Smooth muscle cell (in vitro differentiated cells): ENCODE results near the gene ANKZF1. TPM values are rescaled to one million over a fixed set of nuclear protein-coding genes. Genes with fewer than 3 reads are reported as not detected.

Experiments
- DNase-seq: peaks from one replicate; lab custom pipeline; 2025; ENCODE audit not compliant: unreplicated experiment; lab: John Stamatoyannopoulos, UW
- H2AFZ ChIP-seq: fragments of 200-600 bp; sonication (generic); 2 replicates; pipeline ENCODE4 v1.6.0; 2016; ENCODE audit warnings: antibody characterized with exemption, low read depth, mild to moderate bottlenecking
- H3F3A ChIP-seq: fragments of 200-600 bp; sonication (generic); 2 replicates; pipeline ENCODE4 v1.6.0; 2017; ENCODE audit warnings: antibody characterized with exemption, low read depth
- H3K27ac ChIP-seq: fragments of 200-600 bp; sonication (generic); 2 replicates; pipeline ENCODE4 v1.5.1; 2016; ENCODE audit warnings: low read depth, mild to moderate bottlenecking
- H3K27me3 ChIP-seq: fragments of 200-600 bp; sonication (generic); 2 replicates; pipeline ENCODE4 v1.6.1; 2016; ENCODE audit warnings: low read depth, mild to moderate bottlenecking
- H3K36me3 ChIP-seq: fragments of 200-600 bp; sonication (generic); 2 replicates; pipeline ENCODE4 v1.5.1; 2016; ENCODE audit warnings: low read depth
- H3K4me1 ChIP-seq: fragments of 200-600 bp; sonication (generic); 2 replicates; pipeline ENCODE4 v1.5.1; 2016; ENCODE audit warnings: low read depth
- H3K4me2 ChIP-seq: fragments of 200-600 bp; sonication (generic); 2 replicates; pipeline ENCODE4 v1.6.0; 2016; ENCODE audit warnings: mild to moderate bottlenecking
- H3K4me3 ChIP-seq: fragments of 200-600 bp; sonication (generic); 2 replicates; pipeline ENCODE4 v1.5.1; 2016; ENCODE audit warnings: mild to moderate bottlenecking
- H3K79me2 ChIP-seq: fragments of 200-600 bp; sonication (generic); 2 replicates; pipeline ENCODE4 v1.6.0; 2016; ENCODE audit warnings: low read depth, mild to moderate bottlenecking
- H3K9ac ChIP-seq: fragments of 200-600 bp; sonication (generic); 2 replicates; pipeline ENCODE4 v1.6.0; 2016; ENCODE audit warnings: low read depth
- H3K9me3 ChIP-seq: fragments of 200-600 bp; sonication (generic); replicated peaks from 2 replicates; pipeline ENCODE4 v1.5.1; 2016; ENCODE audit warnings: low read depth
- H4K20me1 ChIP-seq: fragments of 200-600 bp; sonication (generic); 2 replicates; pipeline ENCODE4 v1.6.0; 2016; ENCODE audit warnings: low read depth
- CTCF ChIP-seq: fragments of 200-600 bp; sonication (generic); IDR thresholded peaks from 2 replicates; pipeline ENCODE4 v1.5.1; 2017; ENCODE audit warnings: borderline replicate concordance, mild to moderate bottlenecking, antibody characterized with exemption; ENCODE audit not compliant: insufficient read depth, poor library complexity, severe bottlenecking
- whole genome bisulfite sequencing: methylation state at CpG from one replicate; pipeline ENCODE4 v1.1.7; 2016; ENCODE audit warnings: low lambda C conversion rate; 5-methylcytosine and 5-hydroxymethylcytosine counted together
- polyA plus RNA-seq: library from polyadenylated mRNA; unstranded; fragments of >200 nt; fragmentation: Nextera tagmentation; extraction: Ambion mirVana; gene quantifications from 2 replicates; pipeline ENCODE4 v1.2.1, GENCODE V29; 2016
- total RNA-seq: library from RNA; depleted of rRNA; stranded (reverse); fragments of >200 nt; gene quantifications from 2 replicates; pipeline ENCODE4 v1.2.3, GENCODE V29; 2014

ANKZF1 gene
- total and polyA plus RNA-seq, 2 experiments from 2014 or later: 31.7 to 52.6 TPM

GRCh38 chr2:219186754-219187456, 42.7 kb upstream of the ANKZF1 start:
- no peaks in the 10 kb centered on the region for H3K4me1 ChIP-seq
- H3K27ac ChIP-seq: no peak overlapping the region
- no peak for TF ChIP-seq CTCF
- 85% methylated on average over 7 of the region's 7 CpGs for WGBS
- no peaks in the 10 kb centered on the region for H3F3A ChIP-seq
- no peaks in the 10 kb centered on the region for H3K79me2 ChIP-seq
- no peaks in the 10 kb centered on the region for H3K9me3 ChIP-seq
- H4K20me1 ChIP-seq: no peaks in the 10 kb centered on the region
- no peak overlapping the region for H3K9ac ChIP-seq
- H2AFZ ChIP-seq: no peak overlapping the region
- no peaks in the 10 kb centered on the region for H3K27me3 ChIP-seq
- DNase-seq: no peak
- H3K36me3 ChIP-seq: no peaks in the 10 kb centered on the region
- H3K4me2 ChIP-seq: no peak overlapping the region
- H3K4me3 ChIP-seq: no peak overlapping the region

GRCh38 chr2:219197388-219197787, 32.2 kb upstream of the ANKZF1 start:
- Histone ChIP-seq H3F3A (no peaks in the 10 kb centered on the region), H3K4me3 (no peak overlapping the region), H3K4me2 (no peak overlapping the region), H3K36me3 (no peaks in the 10 kb centered on the region), H3K27ac (no peak overlapping the region), H2AFZ (no peak overlapping the region), H3K9me3 (no peaks in the 10 kb centered on the region), H3K79me2 (no peaks in the 10 kb centered on the region), H3K9ac (no peak overlapping the region), H4K20me1 (no peaks in the 10 kb centered on the region), H3K27me3 (no peaks in the 10 kb centered on the region), H3K4me1 (no peaks in the 10 kb centered on the region)
- WGBS: 96% methylated on average over 1 of the region's 1 CpG
- TF ChIP-seq CTCF: no peak
- no peak for DNase-seq

- no peak overlapping the region for H3K4me3 ChIP-seq
- H3K27ac ChIP-seq: no peak overlapping the region
- no peak for DNase-seq
- H3K27me3 ChIP-seq: no peaks in the 10 kb centered on the region
- no peaks in the 10 kb centered on the region for H3F3A ChIP-seq
- no peak overlapping the region for H3K9ac ChIP-seq
- H3K79me2 ChIP-seq: no peaks in the 10 kb centered on the region
- TF ChIP-seq CTCF: no peak
- no peaks in the 10 kb centered on the region for H4K20me1 ChIP-seq
- no peak overlapping the region for H2AFZ ChIP-seq
- WGBS: 86% methylated on average over 5 of the region's 5 CpGs
- H3K9me3 ChIP-seq: no peaks in the 10 kb centered on the region
- H3K4me1 ChIP-seq: no peaks in the 10 kb centered on the region
- H3K36me3 ChIP-seq: no peaks in the 10 kb centered on the region
- H3K4me2 ChIP-seq: no peak overlapping the region
Observed at GRCh38 chr2:219198974-219199373, 30.6 kb upstream of the ANKZF1 start.
